ENCODE data around the gene MAP7.

DNA sequence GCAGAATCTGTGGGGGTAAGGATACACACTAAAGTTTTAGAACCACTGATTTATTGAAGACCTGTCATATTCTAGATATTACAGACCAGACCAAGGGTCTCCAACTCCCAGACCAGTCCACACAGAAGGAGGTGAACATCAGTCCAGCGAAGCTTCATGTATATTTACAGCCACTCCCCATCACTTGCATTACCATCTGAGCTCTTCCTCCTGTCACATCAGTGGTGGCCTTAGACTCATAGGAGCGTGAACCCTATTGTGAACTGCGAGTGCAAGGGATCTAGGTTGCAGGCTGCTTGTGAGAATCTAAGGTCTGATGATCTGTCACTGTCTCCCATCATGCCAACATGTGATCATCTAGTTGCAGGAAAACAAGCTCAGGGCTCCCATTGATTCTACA, 255.6 kb downstream of the MAP7 start:
- TF ChIP-seq, protein P1, sequence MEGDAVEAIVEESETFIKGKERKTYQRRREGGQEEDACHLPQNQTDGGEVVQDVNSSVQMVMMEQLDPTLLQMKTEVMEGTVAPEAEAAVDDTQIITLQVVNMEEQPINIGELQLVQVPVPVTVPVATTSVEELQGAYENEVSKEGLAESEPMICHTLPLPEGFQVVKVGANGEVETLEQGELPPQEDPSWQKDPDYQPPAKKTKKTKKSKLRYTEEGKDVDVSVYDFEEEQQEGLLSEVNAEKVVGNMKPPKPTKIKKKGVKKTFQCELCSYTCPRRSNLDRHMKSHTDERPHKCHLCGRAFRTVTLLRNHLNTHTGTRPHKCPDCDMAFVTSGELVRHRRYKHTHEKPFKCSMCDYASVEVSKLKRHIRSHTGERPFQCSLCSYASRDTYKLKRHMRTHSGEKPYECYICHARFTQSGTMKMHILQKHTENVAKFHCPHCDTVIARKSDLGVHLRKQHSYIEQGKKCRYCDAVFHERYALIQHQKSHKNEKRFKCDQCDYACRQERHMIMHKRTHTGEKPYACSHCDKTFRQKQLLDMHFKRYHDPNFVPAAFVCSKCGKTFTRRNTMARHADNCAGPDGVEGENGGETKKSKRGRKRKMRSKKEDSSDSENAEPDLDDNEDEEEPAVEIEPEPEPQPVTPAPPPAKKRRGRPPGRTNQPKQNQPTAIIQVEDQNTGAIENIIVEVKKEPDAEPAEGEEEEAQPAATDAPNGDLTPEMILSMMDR (conservative IDR thresholded peaks at IDR 0.05): no peak
- no peak for TF ChIP-seq ZFX (IDR thresholded peaks at IDR 0.05)
